Neuronal stem cell (in vitro differentiated cells): ENCODE data around the gene CCDC102A.

Source experiments
- DNase-seq: peaks from one replicate; pipeline ENCODE4 v3.0.0-alpha.2; 2013; ENCODE audit warnings: low spot score
- H2AFZ ChIP-seq: one replicate; pipeline ENCODE4 v1.6.1; 2013; ENCODE audit warnings: mild to moderate bottlenecking, low read length, inconsistent platforms
- H2AK5ac ChIP-seq: 2 replicates; pipeline ENCODE4 v1.6.1; 2013; ENCODE audit warnings: low read depth, mild to moderate bottlenecking, inconsistent platforms, low read length, moderate library complexity, mixed read lengths
- H2BK120ac ChIP-seq: 2 replicates; pipeline ENCODE4 v1.6.1; 2013; ENCODE audit warnings: low read depth, mild to moderate bottlenecking, inconsistent platforms, low read length, moderate library complexity, mixed read lengths
- H2BK12ac ChIP-seq: one replicate; pipeline ENCODE4 v1.6.1; 2013; ENCODE audit warnings: low read length, inconsistent platforms
- H2BK15ac ChIP-seq: 2 replicates; pipeline ENCODE4 v1.6.1; 2013; ENCODE audit warnings: mild to moderate bottlenecking, low read length, inconsistent platforms, mixed read lengths
- H2BK5ac ChIP-seq: one replicate; pipeline ENCODE4 v1.6.1; 2013; ENCODE audit warnings: inconsistent platforms, mild to moderate bottlenecking, low read length, moderate library complexity
- H3K14ac ChIP-seq: one replicate; pipeline ENCODE4 v1.6.1; 2013; ENCODE audit warnings: low read length, inconsistent platforms
- H3K18ac ChIP-seq: 2 replicates; pipeline ENCODE4 v1.6.1; 2013; ENCODE audit warnings: low read length, inconsistent platforms
- H3K23ac ChIP-seq: 2 replicates; pipeline ENCODE4 v1.6.1; 2013; ENCODE audit warnings: low read depth, mild to moderate bottlenecking, mixed read lengths, low read length, inconsistent platforms; ENCODE audit not compliant: poor library complexity
- H3K27ac ChIP-seq: replicated peaks from 3 replicates; pipeline ENCODE4 v1.5.1; 2013; ENCODE audit warnings: low read length, inconsistent platforms
- H3K27me3 ChIP-seq, 3 experiments: 2 replicates each; pipeline ENCODE4 v1.6.1; 2013; ENCODE audit warnings: low read length in 3 of 3, mild to moderate bottlenecking in 2 of 3, inconsistent platforms in 1 of 3, low read depth in 1 of 3, mixed read lengths in 1 of 3, moderate library complexity in 1 of 3; ENCODE audit not compliant: control insufficient read depth in 3 of 3, insufficient read depth in 3 of 3
- H3K36me3 ChIP-seq, 2 donors: replicated peaks in 1 of 2; 2 replicates each; pipeline ENCODE4 v1.6.1; 2013; ENCODE audit warnings: low read length in 2 of 2; ENCODE audit not compliant: control insufficient read depth in 2 of 2, insufficient read depth in 2 of 2
- H3K4ac ChIP-seq: 2 replicates; pipeline ENCODE4 v1.6.1; 2013; ENCODE audit warnings: inconsistent platforms, mild to moderate bottlenecking, low read length, moderate library complexity
- H3K4me1 ChIP-seq, 2 donors: 1 replicate in 1 of 2; 2 replicates in 1 of 2; pipeline ENCODE4 v1.6.1; 2013; ENCODE audit warnings: low read length in 2 of 2, low read depth in 1 of 2; ENCODE audit not compliant: control insufficient read depth in 2 of 2, insufficient read depth in 1 of 2
- H3K4me2 ChIP-seq: one replicate; pipeline ENCODE4 v1.6.1; 2013; ENCODE audit warnings: mild to moderate bottlenecking, low read length, inconsistent platforms; ENCODE audit not compliant: insufficient read depth, poor library complexity, severe bottlenecking
- H3K4me3 ChIP-seq, 2 donors: 2 replicates each; pipeline ENCODE4 v1.5.1; 2013; ENCODE audit warnings: low read length in 2 of 2, mild to moderate bottlenecking in 2 of 2, inconsistent platforms in 1 of 2, moderate library complexity in 1 of 2
- H3K79me1 ChIP-seq: one replicate; pipeline ENCODE4 v1.6.1; 2013; ENCODE audit warnings: low read depth, mild to moderate bottlenecking, inconsistent platforms, low read length, moderate library complexity
- H3K9ac ChIP-seq: one replicate; pipeline ENCODE4 v1.6.1; 2013; ENCODE audit warnings: mild to moderate bottlenecking, low read depth, low read length, inconsistent platforms; ENCODE audit not compliant: poor library complexity
- H3K9me3 ChIP-seq, 2 donors: replicated peaks in 1 of 2; 2 replicates each; pipeline versions ENCODE3 to v1.6.1; 2013; ENCODE audit warnings: low read length in 2 of 2, mild to moderate bottlenecking in 2 of 2, inconsistent platforms in 1 of 2, low read depth in 1 of 2, mixed read lengths in 1 of 2, moderate library complexity in 1 of 2; ENCODE audit not compliant: control insufficient read depth in 2 of 2, insufficient read depth in 1 of 2
- H4K8ac ChIP-seq: one replicate; pipeline ENCODE4 v1.6.1; 2013; ENCODE audit warnings: low read depth, mild to moderate bottlenecking, inconsistent platforms, low read length, moderate library complexity
- H4K91ac ChIP-seq: one replicate; pipeline ENCODE4 v1.6.1; 2013; ENCODE audit warnings: low read length, low read depth, mild to moderate bottlenecking, inconsistent platforms; ENCODE audit not compliant: poor library complexity
- whole genome bisulfite sequencing, 2 donors: extraction: QIAGEN DNeasy Blood & Tissue Kit; methylation state at CpG; one replicate each; pipeline ENCODE4 v1.1.7; 2013; ENCODE audit warnings: missing lambda C conversion rate in 2 of 2, mixed read lengths in 1 of 2; ENCODE audit not compliant: insufficient read length in 2 of 2, insufficient replicate concordance in 1 of 2; ENCODE audit errors: extremely low coverage in 2 of 2; 5-methylcytosine and 5-hydroxymethylcytosine counted together

The CCDC102A gene

GRCh38 chr16:57555831-57556230 lies 19.5 kb upstream of the CCDC102A start:
- Histone ChIP-seq H3K18ac (no peak overlapping the region), H3K79me1 (no peaks in the 10 kb centered on the region), H2BK5ac (no peak overlapping the region), H3K23ac (no peak overlapping the region), H2BK12ac (no peak overlapping the region), H3K4me2 (no peak overlapping the region), H3K9ac (no peak overlapping the region), H2AFZ (no peak overlapping the region), H4K91ac (no peak overlapping the region), H2BK120ac (no peak overlapping the region), H3K4me3 (no peak overlapping the region), H3K4me1 (no peaks in the 10 kb centered on the region), H3K14ac (no peak overlapping the region), H3K9me3 (no peaks in the 10 kb centered on the region), H3K27me3 (no peaks in the 10 kb centered on the region), H2BK15ac (no peak overlapping the region), H2AK5ac (no peak overlapping the region), H3K27ac (no peak overlapping the region), H4K8ac (no peak overlapping the region), H3K36me3 (no peaks in the 10 kb centered on the region), H3K4ac (no peak overlapping the region)
- no peak for DNase-seq
- WGBS, 2 donors: no CpG with 5 or more reads among the region's 3 CpGs

- Histone ChIP-seq H3K14ac (no peak overlapping the region), H3K23ac (no peak overlapping the region), H2AFZ (no peak overlapping the region), H4K8ac (no peak overlapping the region), H2BK5ac (no peak overlapping the region), H3K4me3 (no peak overlapping the region), H3K9me3 (no peaks in the 10 kb centered on the region), H3K4me2 (no peak overlapping the region), H3K4me1 (no peaks in the 10 kb centered on the region), H4K91ac (no peak overlapping the region), H3K27ac (no peak overlapping the region), H3K36me3 (no peaks in the 10 kb centered on the region), H2BK120ac (no peak overlapping the region), H3K4ac (no peak overlapping the region), H2BK15ac (no peak overlapping the region), H3K9ac (no peak overlapping the region), H2AK5ac (no peak overlapping the region), H3K18ac (no peak overlapping the region), H3K27me3 (no peaks in the 10 kb centered on the region), H3K79me1 (no peaks in the 10 kb centered on the region), H2BK12ac (no peak overlapping the region)
- DNase-seq: no peak
- no CpG with 5 or more reads among the region's 3 CpGs for WGBS, 2 donors
Measured at GRCh38 chr16:57551057-57551456, 14.7 kb upstream of the CCDC102A start.

- no peak overlapping the region for H2BK12ac ChIP-seq
- no peak overlapping the region for H4K8ac ChIP-seq
- no peak overlapping the region for H3K4ac ChIP-seq
- H2BK5ac ChIP-seq: no peak overlapping the region
- H3K9ac ChIP-seq: no peak overlapping the region
- no peak overlapping the region for H3K4me3 ChIP-seq
- no peak overlapping the region for H3K14ac ChIP-seq
- no peak overlapping the region for H3K4me2 ChIP-seq
- no peak overlapping the region for H3K27ac ChIP-seq
- H2BK120ac ChIP-seq: no peak overlapping the region
- H3K36me3 ChIP-seq: no peaks in the 10 kb centered on the region
- H3K18ac ChIP-seq: no peak overlapping the region
- no peaks in the 10 kb centered on the region for H3K27me3 ChIP-seq
- H3K23ac ChIP-seq: no peak overlapping the region
- no peak for DNase-seq
- H4K91ac ChIP-seq: no peak overlapping the region
- no peaks in the 10 kb centered on the region for H3K9me3 ChIP-seq
- H3K4me1 ChIP-seq: no peaks in the 10 kb centered on the region
- H2BK15ac ChIP-seq: no peak overlapping the region
- H2AK5ac ChIP-seq: no peak overlapping the region
- no peak overlapping the region for H2AFZ ChIP-seq
- no peaks in the 10 kb centered on the region for H3K79me1 ChIP-seq
Measured at GRCh38 chr16:57549730-57550129, 13.4 kb upstream of the CCDC102A start.

DNA sequence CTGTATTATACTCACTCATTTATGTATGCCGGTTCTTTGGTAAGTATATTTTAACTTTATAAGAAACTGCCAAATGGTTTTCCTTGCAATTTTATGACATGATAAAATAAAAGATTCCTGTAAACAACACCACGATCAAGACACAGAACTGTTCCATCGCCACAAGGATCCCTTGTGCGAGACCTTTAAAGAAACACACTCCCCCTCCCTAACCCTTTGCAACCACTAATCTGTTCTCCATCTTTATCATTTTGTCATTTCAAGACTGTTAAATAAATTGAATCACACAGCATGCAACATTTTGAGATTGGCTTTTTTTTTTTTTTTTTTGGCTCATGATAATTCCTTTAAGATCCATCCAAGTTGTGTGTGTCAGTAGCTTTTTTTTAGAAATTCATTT lies 12.0 kb upstream of the CCDC102A start:
- WGBS, 2 donors: no CpG with 5 or more reads among the region's 4 CpGs
- no peak overlapping the region for H3K4me3 ChIP-seq
- H3K4me1 ChIP-seq: no peaks in the 10 kb centered on the region
- H2AK5ac ChIP-seq: no peak overlapping the region
- H4K91ac ChIP-seq: no peak overlapping the region
- H3K4ac ChIP-seq: no peak overlapping the region
- H4K8ac ChIP-seq: no peak overlapping the region
- no peaks in the 10 kb centered on the region for H3K79me1 ChIP-seq
- H3K4me2 ChIP-seq: no peak overlapping the region
- no peak overlapping the region for H2BK120ac ChIP-seq
- no peak overlapping the region for H2BK15ac ChIP-seq
- H3K23ac ChIP-seq: no peak overlapping the region
- H2AFZ ChIP-seq: no peak overlapping the region
- H3K36me3 ChIP-seq: no peaks in the 10 kb centered on the region
- no peak overlapping the region for H3K18ac ChIP-seq
- H2BK12ac ChIP-seq: no peak overlapping the region
- no peak overlapping the region for H3K27ac ChIP-seq
- no peak overlapping the region for H3K14ac ChIP-seq
- H3K9ac ChIP-seq: no peak overlapping the region
- no peak for DNase-seq
- H2BK5ac ChIP-seq: no peak overlapping the region
- H3K9me3 ChIP-seq: no peaks in the 10 kb centered on the region
- H3K27me3 ChIP-seq: no peaks in the 10 kb centered on the region
